PC-9 (cell line): ENCODE measurements around the gene SUPT7L. TPM values are rescaled to one million over a fixed set of nuclear protein-coding genes. Genes with fewer than 3 reads are reported as not detected.
"Not testable (repeated sequence)": the region's sequence is repeated elsewhere in the genome, so short reads cannot be mapped to it uniquely, and the experiment has no call there.

Source experiments
- BruUV-seq: library from RNA; stranded (reverse); fragments of 400-500 nt; replicated peaks from 2 replicates; lab custom pipeline; 2021; lab: Mats Ljungman, UMichigan
- CTCF ChIA-PET: fragments of 300-600 bp; sonication (Branson Sonifier 250); formaldehyde crosslinking; loops from one replicate; lab custom pipeline; 2022; ENCODE audit warnings: antibody characterized with exemption; lab: Charles Lee
- POLR2A ChIA-PET: fragments of 300-600 bp; sonication (Branson Sonifier 250); formaldehyde crosslinking; loops from one replicate; lab custom pipeline; 2022; ENCODE audit warnings: antibody characterized with exemption; ENCODE audit not compliant: unreplicated experiment; lab: Charles Lee
- DNase-seq, 2 experiments: peaks; one replicate each; pipeline versions ENCODE4 v3.0.0 to v3.0.0-alpha.2; 2015 to 2022; ENCODE audit warnings: mixed read lengths in 1 of 2
- H2AFZ ChIP-seq: fragments of 200-600 bp; sonication (generic); 2 replicates; pipeline ENCODE4 v1.8.1; 2017; ENCODE audit warnings: antibody characterized with exemption
- H3F3A ChIP-seq: fragments of 200-600 bp; sonication (generic); 2 replicates; pipeline ENCODE4 v1.8.1; 2017; ENCODE audit warnings: antibody characterized with exemption, mild to moderate bottlenecking, low read depth; ENCODE audit not compliant: insufficient read depth
- H3K27ac ChIP-seq: fragments of 200-600 bp; sonication (generic); 2 replicates; pipeline ENCODE4 v1.6.1; 2016; ENCODE audit warnings: mixed run types
- H3K27me3 ChIP-seq: fragments of 200-600 bp; sonication (generic); 2 replicates; pipeline ENCODE4 v1.6.1; 2016; ENCODE audit warnings: low read depth, mixed run types; ENCODE audit not compliant: insufficient read depth
- H3K36me3 ChIP-seq: fragments of 200-600 bp; sonication (generic); 2 replicates; pipeline ENCODE4 v1.6.1; 2016; ENCODE audit warnings: low read depth, mixed run types
- H3K4me1 ChIP-seq: fragments of 200-600 bp; sonication (generic); replicated peaks from 2 replicates; pipeline ENCODE4 v1.6.1; 2016; ENCODE audit warnings: mixed run types; ENCODE audit not compliant: insufficient read depth
- H3K4me2 ChIP-seq: fragments of 200-600 bp; sonication (generic); 2 replicates; pipeline ENCODE4 v1.6.1; 2017; ENCODE audit warnings: mixed run types
- H3K4me3 ChIP-seq: fragments of 200-600 bp; sonication (generic); 2 replicates; pipeline ENCODE4 v1.6.1; 2016; ENCODE audit warnings: mixed run types
- H3K79me2 ChIP-seq: fragments of 200-600 bp; sonication (generic); 2 replicates; pipeline ENCODE4 v1.6.1; 2017; ENCODE audit warnings: low read depth, mixed run types
- H3K9me2 ChIP-seq: fragments of 200-600 bp; sonication (generic); 2 replicates; pipeline ENCODE4 v1.8.1; 2017; ENCODE audit warnings: mild to moderate bottlenecking; ENCODE audit not compliant: insufficient read depth
- H3K9me3 ChIP-seq: fragments of 200-600 bp; sonication (generic); 2 replicates; pipeline ENCODE4 v1.8.1; 2016; ENCODE audit warnings: low read depth; ENCODE audit not compliant: insufficient read depth
- H4K20me1 ChIP-seq: fragments of 200-600 bp; sonication (generic); 2 replicates; pipeline ENCODE4 v1.8.1; 2017; ENCODE audit not compliant: insufficient read depth
- CTCF ChIP-seq: fragments of 200-600 bp; sonication (generic); conservative IDR thresholded peaks from 2 replicates; pipeline ENCODE4 v1.6.1; 2017; ENCODE audit warnings: mixed run types, antibody characterized with exemption, mild to moderate bottlenecking, moderate library complexity
- EZH2 ChIP-seq: fragments of 200-600 bp; sonication (generic); IDR thresholded peaks from 2 replicates; pipeline ENCODE4 v1.8.0; 2017; ENCODE audit warnings: antibody characterized with exemption, low read depth
- intact Hi-C: fragments of 100-400 bp; cut with micrococcal nuclease; formaldehyde crosslinking; loops from one replicate; pipeline ENCODE4 v1.10.0; 2022; ENCODE audit not compliant: unreplicated experiment
- total RNA-seq: library from RNA; stranded (reverse); gene quantifications from 2 replicates; pipeline ENCODE4 v1.2.3, GENCODE V29; 2021

The SUPT7L gene
- total RNA-seq, 1 experiment from 2014 or later, result 33.0 TPM

DNA sequence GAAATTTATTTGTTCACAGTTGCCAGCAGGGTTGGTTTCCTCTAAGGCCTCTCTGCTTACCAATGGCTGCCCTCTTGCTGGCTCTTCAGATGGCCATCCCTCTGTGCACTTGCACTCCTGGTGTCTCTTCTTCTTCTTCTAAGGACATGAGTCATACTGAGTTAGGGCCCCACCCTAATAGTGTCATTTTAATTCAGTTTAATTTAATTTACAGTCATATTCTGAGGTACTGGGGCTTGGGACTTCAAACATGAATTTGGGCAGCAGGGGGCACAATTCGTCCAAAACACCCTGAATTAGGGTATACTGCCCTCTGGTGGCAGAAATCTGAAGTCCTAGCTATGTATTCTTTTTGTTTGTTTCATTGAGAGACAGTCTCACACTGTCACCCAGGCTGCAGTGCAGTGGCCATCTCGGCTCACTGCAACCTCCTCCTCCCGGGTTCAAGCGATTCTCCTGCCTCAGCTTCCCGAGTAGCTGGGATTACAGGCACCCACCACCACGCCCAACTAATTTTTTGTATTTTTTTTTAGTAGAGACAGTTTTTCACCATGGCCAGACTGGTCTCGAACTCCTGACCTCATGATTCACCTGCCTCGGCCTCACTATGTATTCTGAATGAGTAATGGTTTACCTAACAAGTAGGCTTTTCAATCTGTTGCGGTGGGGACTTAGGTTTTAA is 20.1 kb upstream of the SUPT7L start:
- POLR2A ChIA-PET, result interaction anchor here (0.5 to 0.7 kb wide), 6 partner anchors 35 to 335 kb away, joined by 3 to 13 read pairs (median 4); no protein-coding TSS in a partner anchor
- Histone ChIP-seq H3K27ac (peak overlapping the region; percentile 98), H3F3A (peaks cover 34% of the 10 kb centered on the region), H3K27me3 (no peaks in the 10 kb centered on the region), H4K20me1 (no peaks in the 10 kb centered on the region), H3K4me2 (peak overlapping the region; percentile 53), H3K79me2 (no peaks in the 10 kb centered on the region), H3K4me1 (peaks cover 44% of the 10 kb centered on the region), H3K9me3 (no peaks in the 10 kb centered on the region), H3K4me3 (no peak overlapping the region), H2AFZ (no peak overlapping the region), H3K36me3 (peaks cover 36% of the 10 kb centered on the region; the same call in 1 of the 2 replicates), H3K9me2 (no peaks in the 10 kb centered on the region; the same call in 1 of the 2 replicates)
- no TSS peak for BruUV-seq
- peak; percentile 78 to 82 for DNase-seq
- CTCF ChIA-PET, result interaction anchor here (0.6 to 1.3 kb wide), 10 partner anchors 22 to 861 kb away, joined by 3 to 10 read pairs (median 3); no protein-coding TSS in a partner anchor
- TF ChIP-seq CTCF (peak; percentile 100), EZH2 (no peak)
- intact Hi-C loops, result loop anchor here (1.0 to 2.0 kb wide), 2 partner anchors 33 to 275 kb away; no protein-coding TSS in a partner anchor

DNA sequence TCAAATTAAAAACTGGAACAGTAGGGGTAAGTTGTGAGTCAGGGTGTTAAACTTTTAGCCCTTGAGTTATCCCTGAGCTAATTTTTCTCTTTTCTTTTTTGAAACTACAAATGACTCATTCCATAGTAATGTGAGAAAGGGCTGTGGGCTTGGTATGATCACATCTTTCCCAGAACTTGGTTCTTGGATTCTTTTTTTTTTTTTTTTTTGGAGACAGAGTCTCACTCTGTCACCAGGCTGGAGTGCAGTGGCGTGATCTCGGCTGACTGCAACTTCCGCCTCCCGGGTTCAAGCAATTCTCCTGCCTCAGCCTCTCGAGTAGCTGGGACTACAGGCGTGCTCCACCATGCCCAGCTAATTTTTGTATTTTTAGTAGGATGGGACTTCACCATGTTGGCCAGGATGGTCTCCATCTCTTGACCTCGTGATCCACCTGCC is 18.9 kb upstream of the SUPT7L start:
- H3K9me3 ChIP-seq, H3K9me2 ChIP-seq, H3K79me2 ChIP-seq, H2AFZ ChIP-seq, BruUV-seq, H4K20me1 ChIP-seq, H3K4me3 ChIP-seq, H3K27me3 ChIP-seq: not testable (repeated sequence)
- H3K4me2 ChIP-seq, result peak overlapping the region; percentile 53
- peak overlapping the region; percentile 98 for H3K27ac ChIP-seq
- ChIA-PET POLR2A (interaction anchor here (0.6 to 1.0 kb wide), 6 partner anchors 30 to 912 kb away, joined by 4 to 14 read pairs (median 8); no protein-coding TSS in a partner anchor), CTCF (interaction anchor here (0.6 to 1.3 kb wide), 8 partner anchors 23 to 1000 kb away, joined by 3 to 10 read pairs (median 7); no protein-coding TSS in a partner anchor)
- DNase-seq, result peak; percentile 25 to 94
- H3F3A ChIP-seq, result peaks cover 41% of the 10 kb centered on the region
- peaks cover 37% of the 10 kb centered on the region for H3K4me1 ChIP-seq
- intact Hi-C loops, result loop anchor here (2.0 kb wide), 1 partner anchor 34 kb away; no protein-coding TSS in a partner anchor
- H3K36me3 ChIP-seq, result peaks cover 30% of the 10 kb centered on the region

DNA sequence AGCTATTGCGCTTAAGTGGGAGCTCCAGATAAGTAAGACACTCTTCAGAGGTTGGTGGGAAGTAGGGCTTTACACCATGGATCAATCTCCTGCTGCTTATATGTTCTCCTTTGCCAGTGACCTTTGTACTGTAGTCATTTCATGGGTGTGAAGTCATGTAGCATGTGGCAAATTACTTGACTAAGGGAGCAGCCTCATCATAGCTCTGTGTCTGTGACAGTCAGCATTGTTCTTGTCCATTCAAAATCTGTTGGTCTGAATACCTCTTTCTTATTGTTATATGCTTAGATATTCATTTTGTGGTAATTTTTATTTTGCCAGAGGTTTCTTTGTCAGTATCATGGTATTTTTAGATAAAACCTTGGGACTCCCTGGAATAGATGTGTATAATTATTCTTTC is 18.4 kb upstream of the SUPT7L start:
- CTCF ChIA-PET, result interaction anchor here (0.5 to 0.8 kb wide), 5 partner anchors 16 to 983 kb away, joined by 3 to 9 read pairs (median 6); no protein-coding TSS in a partner anchor
- H3K4me3 ChIP-seq, result no peak overlapping the region
- H3K27me3 ChIP-seq, result no peaks in the 10 kb centered on the region
- peaks cover 41% of the 10 kb centered on the region for H3F3A ChIP-seq
- no peak overlapping the region for H2AFZ ChIP-seq
- peak overlapping the region; percentile 98 for H3K27ac ChIP-seq
- intact Hi-C loops, result loop anchor here (2.0 kb wide), 1 partner anchor 35 kb away; no protein-coding TSS in a partner anchor
- DNase-seq, result peak in 1 of 2 experiments; percentile 50
- no peaks in the 10 kb centered on the region for H3K9me2 ChIP-seq
- no peaks in the 10 kb centered on the region for H4K20me1 ChIP-seq
- peaks cover 33% of the 10 kb centered on the region for H3K36me3 ChIP-seq
- POLR2A ChIA-PET, result interaction anchor here (0.6 to 1.0 kb wide), 6 partner anchors 30 to 913 kb away, joined by 4 to 14 read pairs (median 7); partner anchors contain the start of gene RBKS
- peak overlapping the region; percentile 45 for H3K4me2 ChIP-seq
- TF ChIP-seq EZH2 (no peak), CTCF (no peak)
- TSS peak; percentile 15 for BruUV-seq
- peaks cover 37% of the 10 kb centered on the region for H3K4me1 ChIP-seq
- no peaks in the 10 kb centered on the region for H3K9me3 ChIP-seq
- H3K79me2 ChIP-seq, result no peaks in the 10 kb centered on the region
